Measurements from ENCODE around the gene TTC9. TPM values are rescaled to one million over a fixed set of nuclear protein-coding genes. Genes with fewer than 3 reads are reported as not detected.

TTC9 gene
- total and polyA plus RNA-seq, 10 of the 15 experiments (the other 5 are each of a cell fraction or from before 2014, with no cell fraction given): 0.87 to 15.8 (median 7.8) TPM

GRCh38 chr14:70716483-70716882, 74.8 kb downstream of the TTC9 start:
- DNase-seq (ENCODE audit: low read depth, low spot score): no peak

More at GRCh38 chr14:70716483-70716882, 74.8 kb downstream of the TTC9 start:
- TF ChIP-seq, protein P1, sequence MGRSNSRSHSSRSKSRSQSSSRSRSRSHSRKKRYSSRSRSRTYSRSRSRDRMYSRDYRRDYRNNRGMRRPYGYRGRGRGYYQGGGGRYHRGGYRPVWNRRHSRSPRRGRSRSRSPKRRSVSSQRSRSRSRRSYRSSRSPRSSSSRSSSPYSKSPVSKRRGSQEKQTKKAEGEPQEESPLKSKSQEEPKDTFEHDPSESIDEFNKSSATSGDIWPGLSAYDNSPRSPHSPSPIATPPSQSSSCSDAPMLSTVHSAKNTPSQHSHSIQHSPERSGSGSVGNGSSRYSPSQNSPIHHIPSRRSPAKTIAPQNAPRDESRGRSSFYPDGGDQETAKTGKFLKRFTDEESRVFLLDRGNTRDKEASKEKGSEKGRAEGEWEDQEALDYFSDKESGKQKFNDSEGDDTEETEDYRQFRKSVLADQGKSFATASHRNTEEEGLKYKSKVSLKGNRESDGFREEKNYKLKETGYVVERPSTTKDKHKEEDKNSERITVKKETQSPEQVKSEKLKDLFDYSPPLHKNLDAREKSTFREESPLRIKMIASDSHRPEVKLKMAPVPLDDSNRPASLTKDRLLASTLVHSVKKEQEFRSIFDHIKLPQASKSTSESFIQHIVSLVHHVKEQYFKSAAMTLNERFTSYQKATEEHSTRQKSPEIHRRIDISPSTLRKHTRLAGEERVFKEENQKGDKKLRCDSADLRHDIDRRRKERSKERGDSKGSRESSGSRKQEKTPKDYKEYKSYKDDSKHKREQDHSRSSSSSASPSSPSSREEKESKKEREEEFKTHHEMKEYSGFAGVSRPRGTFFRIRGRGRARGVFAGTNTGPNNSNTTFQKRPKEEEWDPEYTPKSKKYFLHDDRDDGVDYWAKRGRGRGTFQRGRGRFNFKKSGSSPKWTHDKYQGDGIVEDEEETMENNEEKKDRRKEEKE (IDR thresholded peaks at IDR 0.05): no peak
- TF ChIP-seq CBX3 (IDR thresholded peaks at IDR 0.05; ENCODE audit: borderline replicate concordance, low read depth) (no peak), LARP7 (IDR thresholded peaks at IDR 0.05) (no peak), NFIC (IDR thresholded peaks at IDR 0.05; ENCODE audit: low read depth, low read length) (no peak), GATAD2B (conservative IDR thresholded peaks at IDR 0.05; ENCODE audit: low read depth) (no peak), NFXL1 (IDR thresholded peaks at IDR 0.05; ENCODE audit: borderline replicate concordance) (no peak), ZNF622 (IDR thresholded peaks at IDR 0.05) (no peak), NR2F1 (conservative IDR thresholded peaks at IDR 0.05) (no peak), ASH2L (IDR thresholded peaks at IDR 0.05; ENCODE audit: borderline replicate concordance, low read depth) (no peak), TCF12 (IDR thresholded peaks at IDR 0.05; ENCODE audit: low read depth, low read length) (no peak), SRF (IDR thresholded peaks at IDR 0.05; ENCODE audit: low read depth in 2 of 2, low read length in 2 of 2) (no peak), WRNIP1 (IDR thresholded peaks at IDR 0.05; ENCODE audit: borderline replicate concordance, low read depth, low read length) (no peak), HDAC2 (IDR thresholded peaks at IDR 0.05) (no peak), RFX5 (IDR thresholded peaks at IDR 0.05; ENCODE audit: low read depth, low read length) (no peak), RCOR1 (conservative IDR thresholded peaks at IDR 0.05; ENCODE audit: low read depth, low read length) (no peak), ZNF274 (IDR thresholded peaks at IDR 0.05; ENCODE audit: insufficient read depth, insufficient read length) (no peak), FOS (IDR thresholded peaks at IDR 0.05; ENCODE audit: borderline replicate concordance, extremely low read depth, insufficient read length) (no peak)
- TF ChIP-seq, protein P2, sequence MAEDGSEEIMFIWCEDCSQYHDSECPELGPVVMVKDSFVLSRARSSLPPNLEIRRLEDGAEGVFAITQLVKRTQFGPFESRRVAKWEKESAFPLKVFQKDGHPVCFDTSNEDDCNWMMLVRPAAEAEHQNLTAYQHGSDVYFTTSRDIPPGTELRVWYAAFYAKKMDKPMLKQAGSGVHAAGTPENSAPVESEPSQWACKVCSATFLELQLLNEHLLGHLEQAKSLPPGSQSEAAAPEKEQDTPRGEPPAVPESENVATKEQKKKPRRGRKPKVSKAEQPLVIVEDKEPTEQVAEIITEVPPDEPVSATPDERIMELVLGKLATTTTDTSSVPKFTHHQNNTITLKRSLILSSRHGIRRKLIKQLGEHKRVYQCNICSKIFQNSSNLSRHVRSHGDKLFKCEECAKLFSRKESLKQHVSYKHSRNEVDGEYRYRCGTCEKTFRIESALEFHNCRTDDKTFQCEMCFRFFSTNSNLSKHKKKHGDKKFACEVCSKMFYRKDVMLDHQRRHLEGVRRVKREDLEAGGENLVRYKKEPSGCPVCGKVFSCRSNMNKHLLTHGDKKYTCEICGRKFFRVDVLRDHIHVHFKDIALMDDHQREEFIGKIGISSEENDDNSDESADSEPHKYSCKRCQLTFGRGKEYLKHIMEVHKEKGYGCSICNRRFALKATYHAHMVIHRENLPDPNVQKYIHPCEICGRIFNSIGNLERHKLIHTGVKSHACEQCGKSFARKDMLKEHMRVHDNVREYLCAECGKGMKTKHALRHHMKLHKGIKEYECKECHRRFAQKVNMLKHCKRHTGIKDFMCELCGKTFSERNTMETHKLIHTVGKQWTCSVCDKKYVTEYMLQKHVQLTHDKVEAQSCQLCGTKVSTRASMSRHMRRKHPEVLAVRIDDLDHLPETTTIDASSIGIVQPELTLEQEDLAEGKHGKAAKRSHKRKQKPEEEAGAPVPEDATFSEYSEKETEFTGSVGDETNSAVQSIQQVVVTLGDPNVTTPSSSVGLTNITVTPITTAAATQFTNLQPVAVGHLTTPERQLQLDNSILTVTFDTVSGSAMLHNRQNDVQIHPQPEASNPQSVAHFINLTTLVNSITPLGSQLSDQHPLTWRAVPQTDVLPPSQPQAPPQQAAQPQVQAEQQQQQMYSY (CRISPR knock-in tag; IDR thresholded peaks at IDR 0.05): no peak
- intact Hi-C loops (cut with micrococcal nuclease; ENCODE audit: unreplicated experiment): loop anchor here (10.0 kb wide), 1 partner anchor 258 kb away; no protein-coding TSS in a partner anchor
- ATAC-seq: no peak
- Histone ChIP-seq H3K4me2 (ENCODE audit: control insufficient read depth, insufficient read depth) (no peak overlapping the region), H3K79me2 (ENCODE audit: control insufficient read depth, insufficient read depth, low read length) (no peaks in the 10 kb centered on the region), H3K9ac (ENCODE audit: control insufficient read depth, insufficient read depth, low read length) (no peak overlapping the region), H4K20me1 (ENCODE audit: control insufficient read depth, insufficient read depth) (no peaks in the 10 kb centered on the region), H2AFZ (ENCODE audit: control insufficient read depth, low read depth, low read length) (no peak overlapping the region), H3K27me3 (replicated peaks in 1 of 2; ENCODE audit: control insufficient read depth in 2 of 2, insufficient read depth in 2 of 2, low read length in 1 of 2) (no peaks in the 10 kb centered on the region), H3K4me3 (no peak overlapping the region), H3K4me1 (ENCODE audit: control insufficient read depth, insufficient read depth, low read length) (peaks cover 6% of the 10 kb centered on the region), H3K27ac (ENCODE audit: control insufficient read depth, insufficient read depth) (no peak overlapping the region), H3K9me3 (replicated peaks; ENCODE audit: control insufficient read depth, insufficient read depth, low read length) (no peaks in the 10 kb centered on the region), H3K36me3 (ENCODE audit: control insufficient read depth in 2 of 2, insufficient read depth in 2 of 2, low read length in 1 of 2) (no peaks in the 10 kb centered on the region)
- CTCF ChIA-PET: interaction anchor here (0.6 to 9.6 kb wide), 4 partner anchors 75 to 119 kb away, joined by 3 to 138 read pairs (median 3); no protein-coding TSS in a partner anchor
- RAD21 ChIA-PET (ENCODE audit: unreplicated experiment): interaction anchor here (1.0 to 4.8 kb wide), 3 partner anchors 93 to 101 kb away, joined by 3 to 58 read pairs (median 6); no protein-coding TSS in a partner anchor
- 88% methylated on average over 5 of the region's 5 CpGs for whole genome bisulfite sequencing (ENCODE audit: insufficient coverage, insufficient replicate concordance, low lambda C conversion rate, missing lambda C conversion rate)
- no TSS peak for BruUV-seq (replicated peaks)
- FAIRE-seq: no peak
- in situ Hi-C loops (cut with MboI): no loop called here
- POLR2A ChIA-PET: no interaction called here
- SMC1A ChIA-PET (ENCODE audit: uncharacterized antibody, unreplicated experiment): interaction anchor here (0.7 to 9.9 kb wide), 6 partner anchors 9 to 140 kb away, joined by 3 to 135 read pairs (median 4); no protein-coding TSS in a partner anchor

Measured in GM12878 (cell line).